SH-SY5Y (cell line): Measurements from ENCODE around the gene RGS7.

Experiments used
- GATA2 ChIP-seq: IDR thresholded peaks from 2 replicates; pipeline ENCODE4 v1.6.1; 2011; ENCODE audit warnings: mild to moderate bottlenecking, low read depth, low read length
- GATA3 ChIP-seq: IDR thresholded peaks from 2 replicates; pipeline ENCODE4 v1.6.1; 2011; ENCODE audit warnings: low read depth, mild to moderate bottlenecking, low read length, moderate library complexity

DNA sequence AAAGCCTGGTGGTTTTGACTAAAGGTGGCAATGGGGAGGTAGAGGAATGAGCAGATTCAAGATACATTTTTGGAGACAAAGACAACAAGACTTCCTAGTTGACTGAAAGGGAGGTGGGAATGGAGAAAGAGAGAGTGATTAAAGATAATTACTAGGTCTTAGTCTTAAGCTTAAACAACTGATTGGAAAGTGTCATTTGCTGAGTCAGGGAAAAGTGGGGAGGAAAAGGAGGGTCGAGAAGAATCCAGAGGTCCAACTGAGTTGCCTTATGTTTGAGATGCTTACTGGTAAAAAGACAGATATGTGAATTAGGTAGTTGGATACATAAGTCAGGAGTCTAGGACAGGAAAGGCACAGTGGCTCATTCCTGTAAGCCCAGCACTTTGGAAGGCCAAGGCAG, 179.3 kb downstream of the RGS7 start:
- no peak for TF ChIP-seq GATA2
- no peak for TF ChIP-seq GATA3
